Measurements from ENCODE around the gene CEP131. TPM values are rescaled to one million over a fixed set of nuclear protein-coding genes. Genes with fewer than 3 reads are reported as not detected.
"Not testable (repeated sequence)": the region's sequence is repeated elsewhere in the genome, so short reads cannot be mapped to it uniquely, and the experiment has no call there.

Gene CEP131
- total RNA-seq, 2 experiments from 2014 or later, result 13.6 to 20.6 TPM

DNA sequence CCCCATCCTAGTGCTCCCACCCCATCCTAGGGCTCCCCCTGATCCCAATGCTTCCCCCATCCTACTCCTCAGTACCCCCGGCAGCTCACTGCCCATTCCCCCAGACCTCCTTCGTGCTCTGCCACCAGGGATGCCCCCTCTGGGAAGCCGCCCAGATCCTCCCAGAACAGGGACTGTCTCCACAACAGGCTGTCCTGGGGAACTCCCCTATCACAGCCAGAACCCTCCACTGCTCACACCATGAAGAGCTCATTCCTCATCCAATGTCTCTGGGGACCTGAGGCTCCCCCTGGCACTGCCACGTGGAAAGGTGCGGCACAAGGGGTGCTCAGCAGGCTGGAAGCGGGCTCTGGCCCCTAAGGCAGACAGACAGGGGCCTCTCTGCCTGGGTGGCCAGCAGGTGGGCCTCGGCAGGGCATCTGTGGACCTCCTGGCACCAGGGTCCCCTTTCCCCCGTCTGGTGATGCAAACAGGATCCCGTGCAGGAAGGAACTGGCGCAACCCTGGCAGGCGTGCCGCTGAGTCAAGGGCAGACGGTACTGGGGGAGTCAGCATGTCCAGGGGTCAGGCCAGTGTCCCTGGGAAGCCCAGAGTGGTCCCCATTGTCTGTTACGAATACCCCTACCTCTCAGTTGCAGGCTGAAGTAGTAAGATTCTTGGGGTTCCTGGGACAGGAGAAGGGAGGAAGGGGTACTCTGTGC, 72.2 kb downstream of the CEP131 start:
- CTCF ChIA-PET, result interaction anchor here (1.9 kb wide), 1 partner anchor 334 kb away, joined by 5 read pairs; no protein-coding TSS in a partner anchor

DNA sequence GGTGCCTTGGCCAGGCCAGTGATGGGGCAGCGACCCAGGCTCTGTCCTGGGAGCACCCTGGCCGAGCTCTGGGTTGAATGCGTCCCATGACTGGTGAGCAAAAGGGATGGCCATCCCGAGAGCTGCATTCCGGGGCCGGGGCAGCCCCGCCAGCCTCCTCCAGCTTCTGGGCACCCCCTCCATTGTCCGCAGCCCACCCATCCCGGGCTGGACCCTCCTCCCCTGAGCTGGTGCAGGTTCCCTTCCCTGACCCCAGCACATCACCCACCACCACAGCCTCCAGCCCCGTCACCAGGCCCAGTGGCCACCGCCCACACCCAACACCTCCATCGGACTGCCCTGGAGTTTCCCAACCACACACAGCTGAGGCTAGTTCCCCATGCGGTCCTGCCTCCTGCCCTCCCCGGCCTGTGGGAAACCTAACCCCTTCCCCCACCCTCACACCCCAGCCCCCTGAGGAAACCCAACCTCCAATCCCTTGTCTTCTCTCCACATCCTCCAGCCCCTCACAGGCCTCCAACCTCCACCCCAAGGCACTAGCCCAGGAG, 73.7 kb downstream of the CEP131 start:
- DNase-seq (no peak), ATAC-seq (no peak)
- no peaks in the 10 kb centered on the region for H3K9me3 Mint-ChIP-seq (ENCODE audit: low read depth)
- no peak overlapping the region for H3K4me3 Mint-ChIP-seq
- CTCF ChIA-PET, result interaction anchor here (1.9 kb wide), 1 partner anchor 335 kb away, joined by 5 read pairs; no protein-coding TSS in a partner anchor
- no peak overlapping the region for H3K27ac Mint-ChIP-seq
- no peaks in the 10 kb centered on the region for H3K36me3 Mint-ChIP-seq
- H3K4me1 Mint-ChIP-seq, result no peaks in the 10 kb centered on the region
- H3K27me3 Mint-ChIP-seq, result peaks cover 2% of the 10 kb centered on the region

More for the DNA sequence above, 72.2 kb downstream of the CEP131 start:
- ATAC-seq (no peak), DNase-seq (no peak)
- Mint-ChIP-seq H3K27me3 (peaks cover 2% of the 10 kb centered on the region), H3K36me3 (no peaks in the 10 kb centered on the region), H3K9me3 (ENCODE audit: low read depth) (no peaks in the 10 kb centered on the region), H3K27ac (no peak overlapping the region), H3K4me3 (no peak overlapping the region), H3K4me1 (no peaks in the 10 kb centered on the region)

DNA sequence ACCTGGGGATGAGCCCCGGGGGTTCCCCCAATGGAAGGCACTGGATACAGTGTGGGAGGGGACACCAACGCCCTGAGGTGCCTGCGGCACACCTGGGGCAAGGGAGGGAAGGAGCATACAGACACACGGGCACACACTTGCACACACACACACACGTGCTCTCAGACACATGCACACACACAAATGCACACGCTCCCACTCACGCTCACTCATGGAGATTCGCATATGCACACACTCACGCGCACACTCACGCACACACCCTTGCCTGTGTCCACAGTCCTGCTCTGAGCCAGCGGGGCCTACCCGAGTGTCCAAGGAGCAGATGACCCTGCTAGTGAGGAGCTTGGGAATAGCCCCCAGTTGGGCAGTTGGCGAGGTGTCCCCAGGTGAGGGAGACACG, 74.2 kb downstream of the CEP131 start:
- H3K36me3 Mint-ChIP-seq, result no peaks in the 10 kb centered on the region
- H3K27me3 Mint-ChIP-seq, result peaks cover 2% of the 10 kb centered on the region
- no peak for DNase-seq
- CTCF ChIA-PET, result interaction anchor here (0.6 kb wide), 1 partner anchor 47 kb away, joined by 3 read pairs; no protein-coding TSS in a partner anchor
- no peaks in the 10 kb centered on the region for H3K9me3 Mint-ChIP-seq (ENCODE audit: low read depth)
- H3K4me1 Mint-ChIP-seq, result no peaks in the 10 kb centered on the region
- H3K4me3 Mint-ChIP-seq, result no peak overlapping the region
- no peak for ATAC-seq
- H3K27ac Mint-ChIP-seq, result no peak overlapping the region

DNA sequence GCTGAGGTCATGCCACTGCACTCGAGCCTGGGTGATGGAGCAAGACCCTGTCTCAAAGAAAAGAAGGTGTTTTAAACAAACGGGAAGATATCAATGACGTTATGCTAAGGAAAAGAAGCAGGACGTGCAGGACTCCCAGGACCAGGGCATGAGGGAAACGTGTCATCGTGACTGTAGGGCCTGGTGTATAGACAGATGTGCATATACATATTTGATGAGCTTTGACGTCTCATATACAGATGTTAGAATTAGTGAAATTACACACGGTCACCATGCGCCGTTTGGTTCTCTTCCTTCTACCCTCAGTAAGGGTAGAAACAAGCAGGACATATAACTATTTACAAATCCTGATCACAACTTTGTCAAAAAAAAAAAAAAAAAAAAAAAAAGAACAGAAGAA, 75.1 kb downstream of the CEP131 start:
- ATAC-seq, result no peak

DNA sequence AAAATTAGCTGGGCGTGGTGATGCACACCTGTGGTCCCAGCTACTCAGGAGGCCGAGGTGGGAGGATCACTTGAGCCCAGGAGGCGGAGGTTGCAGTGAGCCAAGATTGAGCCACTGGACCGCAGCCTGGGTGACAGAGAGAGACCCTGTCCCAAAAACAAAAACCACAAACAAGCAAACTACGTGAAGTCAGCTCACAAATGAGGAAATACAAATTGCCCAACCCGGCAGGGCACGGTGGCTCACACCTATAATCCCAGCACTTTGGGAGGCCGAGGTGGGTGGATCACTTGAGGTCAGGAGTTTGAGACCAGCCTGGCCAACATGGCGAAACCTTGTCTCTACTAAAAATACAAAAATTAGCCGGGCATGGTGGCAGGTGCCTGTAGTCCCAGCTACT, 76.6 kb downstream of the CEP131 start:
- not testable (repeated sequence) for H3K9me3 Mint-ChIP-seq (ENCODE audit: low read depth); H3K36me3 Mint-ChIP-seq; H3K4me1 Mint-ChIP-seq; H3K27me3 Mint-ChIP-seq; H3K4me3 Mint-ChIP-seq; DNase-seq; H3K27ac Mint-ChIP-seq; ATAC-seq
- CTCF ChIA-PET, result interaction anchor here (0.7 kb wide), 1 partner anchor 1962 kb away, joined by 4 read pairs; no protein-coding TSS in a partner anchor

More for the DNA sequence above, 75.1 kb downstream of the CEP131 start:
- H3K4me3 Mint-ChIP-seq, result no peak overlapping the region
- H3K36me3 Mint-ChIP-seq, result no peaks in the 10 kb centered on the region
- no peaks in the 10 kb centered on the region for H3K4me1 Mint-ChIP-seq
- peaks cover 2% of the 10 kb centered on the region for H3K27me3 Mint-ChIP-seq
- no peaks in the 10 kb centered on the region for H3K9me3 Mint-ChIP-seq (ENCODE audit: low read depth)
- CTCF ChIA-PET, result interaction anchor here (0.6 kb wide), 1 partner anchor 46 kb away, joined by 3 read pairs; no protein-coding TSS in a partner anchor
- H3K27ac Mint-ChIP-seq, result no peak overlapping the region
- no peak for DNase-seq

DNA sequence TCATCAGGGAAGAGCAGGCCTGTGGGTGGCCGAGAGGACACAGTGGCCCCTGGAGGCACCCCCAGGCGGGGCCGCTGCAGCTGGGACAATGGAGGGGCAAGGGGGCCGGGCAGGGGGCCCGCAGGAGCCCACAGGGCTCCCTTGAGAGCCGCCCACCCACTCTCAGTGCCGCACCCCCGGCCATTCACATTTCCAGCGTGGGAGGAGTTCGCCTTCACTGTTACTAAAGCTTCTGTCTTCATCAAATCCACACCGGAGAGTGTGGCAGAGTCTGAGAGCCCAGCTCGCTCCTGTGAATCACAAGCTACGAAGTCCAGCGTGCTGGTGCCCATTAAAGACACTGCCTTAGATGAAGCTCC, 78.4 kb downstream of the CEP131 start:
- CTCF ChIA-PET, result interaction anchor here (0.7 kb wide), 1 partner anchor 54 kb away, joined by 3 read pairs; no protein-coding TSS in a partner anchor
- peaks cover 2% of the 10 kb centered on the region for H3K27me3 Mint-ChIP-seq
- no peak overlapping the region for H3K4me3 Mint-ChIP-seq
- ATAC-seq, result no peak
- DNase-seq, result no peak
- no peaks in the 10 kb centered on the region for H3K36me3 Mint-ChIP-seq
- H3K9me3 Mint-ChIP-seq (ENCODE audit: low read depth), result no peaks in the 10 kb centered on the region
- no peak overlapping the region for H3K27ac Mint-ChIP-seq
- no peaks in the 10 kb centered on the region for H3K4me1 Mint-ChIP-seq

DNA sequence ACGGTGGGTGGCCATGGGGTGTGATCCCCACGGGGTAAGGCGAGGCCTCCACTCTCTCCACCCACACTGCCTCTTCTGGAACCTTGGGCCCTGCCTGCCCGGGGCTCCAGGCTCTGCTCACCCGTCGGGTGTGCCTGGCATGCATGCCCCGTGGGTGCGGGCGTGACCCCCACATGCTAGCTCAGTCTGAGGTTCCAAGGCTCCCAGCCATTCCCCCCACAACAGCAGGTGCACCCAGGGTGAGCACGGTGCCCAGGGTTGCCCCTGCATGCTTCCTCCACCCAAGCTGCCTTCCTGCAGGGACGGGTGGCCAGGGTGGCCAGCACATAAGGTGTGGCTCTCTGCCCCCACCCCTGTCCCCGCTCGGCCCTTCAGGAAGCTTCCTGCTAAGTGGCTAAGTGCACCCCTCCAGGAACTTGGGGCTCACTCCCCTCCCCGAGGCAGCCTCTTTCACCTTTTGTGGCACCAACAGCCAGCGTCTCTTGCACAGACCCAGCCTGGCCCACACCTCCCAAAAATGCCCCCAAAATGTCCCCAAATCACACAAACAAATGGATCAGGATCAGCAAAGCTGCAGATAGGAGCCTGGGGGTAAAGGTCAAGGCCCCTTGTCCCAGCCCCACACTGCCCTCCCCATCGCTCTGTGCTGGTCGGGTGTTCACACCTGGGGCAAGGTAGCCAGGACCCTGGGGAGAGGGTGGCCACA, 78.9 kb downstream of the CEP131 start:
- H3K27ac Mint-ChIP-seq, result no peak overlapping the region
- H3K4me1 Mint-ChIP-seq, result no peaks in the 10 kb centered on the region
- H3K4me3 Mint-ChIP-seq, result no peak overlapping the region
- no peaks in the 10 kb centered on the region for H3K9me3 Mint-ChIP-seq (ENCODE audit: low read depth)
- CTCF ChIA-PET, result interaction anchor here (0.7 to 1.2 kb wide), 2 partner anchors 11 to 55 kb away, joined by 3 to 4 read pairs; no protein-coding TSS in a partner anchor
- DNase-seq (no peak), ATAC-seq (no peak)
- no peaks in the 10 kb centered on the region for H3K36me3 Mint-ChIP-seq
- H3K27me3 Mint-ChIP-seq, result peaks cover 2% of the 10 kb centered on the region

DNA sequence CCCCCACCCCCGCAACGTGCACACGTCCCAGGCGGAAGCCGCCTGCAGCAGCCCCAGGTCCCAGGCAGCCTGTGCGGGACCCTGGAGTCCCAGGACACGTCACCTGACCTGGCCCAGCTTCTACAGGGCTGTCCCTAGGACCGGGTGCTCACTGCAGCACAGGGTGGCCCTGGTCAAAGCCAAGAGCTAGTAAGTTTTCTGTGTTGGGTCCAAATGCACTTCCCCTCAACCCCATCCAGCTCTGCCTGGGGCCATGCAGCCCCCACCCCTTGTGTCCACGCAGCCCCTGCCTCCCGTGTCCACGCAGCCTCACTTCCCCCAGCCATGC, 79.6 kb downstream of the CEP131 start:
- DNase-seq (no peak), ATAC-seq (no peak)
- no peaks in the 10 kb centered on the region for H3K36me3 Mint-ChIP-seq
- CTCF ChIA-PET, result interaction anchor here (0.6 to 2.0 kb wide), 4 partner anchors 12 to 133 kb away, joined by 3 to 8 read pairs (median 4); partner anchors contain the start of genes CEP131, NDUFAF8 and TEPSIN
- no peak overlapping the region for H3K27ac Mint-ChIP-seq
- H3K27me3 Mint-ChIP-seq, result peaks cover 2% of the 10 kb centered on the region
- H3K9me3 Mint-ChIP-seq (ENCODE audit: low read depth), result peaks cover 6% of the 10 kb centered on the region
- no peaks in the 10 kb centered on the region for H3K4me1 Mint-ChIP-seq
- H3K4me3 Mint-ChIP-seq, result no peak overlapping the region

DNA sequence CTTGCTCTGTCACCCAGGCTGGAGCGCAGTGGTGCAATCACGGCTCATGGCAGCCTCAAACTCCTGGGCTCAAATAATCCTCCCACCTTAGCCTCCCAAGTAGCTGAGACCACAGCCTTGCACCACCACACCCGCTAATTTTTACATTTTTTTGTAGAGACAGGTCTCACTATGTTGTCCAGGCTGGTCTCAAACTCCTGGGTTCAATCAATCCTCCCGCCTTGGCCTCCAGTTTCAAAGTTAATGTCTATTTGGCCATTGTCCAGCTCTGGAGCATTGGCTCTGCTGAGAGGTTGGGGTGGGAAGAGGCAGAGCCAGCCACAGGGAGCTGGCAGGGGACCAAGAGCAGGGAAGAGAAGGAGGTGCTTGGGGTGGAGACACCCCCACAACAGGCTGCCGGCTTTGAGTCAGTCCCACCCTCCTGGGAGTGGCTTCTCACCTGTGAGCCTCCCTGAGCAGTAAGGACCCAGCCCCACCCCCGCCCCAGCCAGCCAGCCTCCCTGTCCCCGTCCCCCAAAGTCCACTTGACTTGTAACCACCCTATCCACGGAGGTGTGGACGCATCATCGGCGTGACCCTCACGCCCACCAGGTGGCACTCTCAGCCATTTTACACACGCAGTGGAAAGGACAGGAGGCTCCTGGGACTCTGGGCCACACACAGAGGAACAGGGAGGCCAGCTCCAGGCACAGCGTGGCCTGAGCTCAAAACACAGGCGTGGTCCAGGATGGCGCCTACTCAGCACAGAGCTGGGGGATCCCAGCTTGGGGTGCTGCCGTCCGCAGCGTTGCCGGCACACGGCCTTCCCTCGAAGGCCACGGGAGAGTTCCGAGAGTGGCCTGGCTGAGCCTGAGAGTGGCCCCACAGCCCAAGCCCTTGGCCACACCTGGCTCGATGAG, 80.2 kb downstream of the CEP131 start:
- DNase-seq (peak; percentile 68), ATAC-seq (peak; percentile 85)
- Mint-ChIP-seq H3K27ac (no peak overlapping the region), H3K4me1 (no peaks in the 10 kb centered on the region), H3K36me3 (no peaks in the 10 kb centered on the region), H3K9me3 (ENCODE audit: low read depth) (peaks cover 12% of the 10 kb centered on the region), H3K27me3 (peaks cover 2% of the 10 kb centered on the region), H3K4me3 (no peak overlapping the region)
- CTCF ChIA-PET, result interaction anchor here (0.6 to 2.0 kb wide), 8 partner anchors 13 to 132 kb away, joined by 3 to 8 read pairs (median 4); partner anchors contain the start of genes CEP131, NDUFAF8 and TEPSIN

DNA sequence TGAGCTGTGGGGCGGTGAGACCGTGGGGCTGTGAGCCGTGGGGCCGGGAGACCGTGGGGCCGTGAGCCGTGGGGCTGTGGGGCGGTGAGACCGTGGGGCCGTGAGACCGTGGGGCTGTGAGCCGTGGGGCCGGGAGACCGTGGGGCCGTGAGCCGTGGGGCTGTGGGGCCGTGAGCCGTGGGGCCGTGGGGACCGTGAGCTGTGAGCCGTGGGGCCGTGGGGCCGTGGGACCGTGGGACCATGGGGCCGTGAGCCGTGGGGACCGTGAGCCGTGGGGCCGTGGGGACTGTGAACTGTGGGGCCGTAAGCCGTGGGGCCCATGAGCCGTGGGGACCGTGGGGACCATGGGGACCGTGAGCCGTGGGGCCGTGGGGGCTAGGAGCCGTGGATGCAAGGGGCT, 82.1 kb downstream of the CEP131 start:
- Mint-ChIP-seq H3K4me1 (no peaks in the 10 kb centered on the region), H3K4me3 (no peak overlapping the region), H3K27ac (no peak overlapping the region), H3K27me3 (peaks cover 2% of the 10 kb centered on the region), H3K9me3 (ENCODE audit: low read depth) (peaks cover 13% of the 10 kb centered on the region), H3K36me3 (no peaks in the 10 kb centered on the region)
- CTCF ChIA-PET, result no interaction called here
- ATAC-seq (no peak), DNase-seq (no peak)

DNA sequence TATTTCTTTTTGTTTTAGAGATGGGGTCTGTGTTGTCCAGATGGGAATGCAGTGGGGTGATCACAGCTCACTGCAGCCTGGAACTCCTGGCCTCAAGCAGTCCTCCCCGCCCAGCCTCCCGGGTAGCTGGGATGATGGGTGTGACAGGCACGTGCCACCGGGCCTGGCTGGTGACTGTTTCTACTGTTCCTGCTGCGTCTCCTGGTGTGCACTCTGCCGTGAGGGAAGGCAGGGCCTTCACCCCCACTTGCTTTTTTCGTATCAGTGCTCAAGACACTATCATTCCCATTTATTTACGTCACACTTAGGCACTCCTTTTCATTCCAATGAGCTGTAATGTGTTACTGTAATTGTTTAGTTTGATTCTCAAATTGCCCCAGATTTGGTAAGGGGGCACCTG, 82.7 kb downstream of the CEP131 start:
- Mint-ChIP-seq H3K4me1 (no peaks in the 10 kb centered on the region), H3K27me3 (peaks cover 2% of the 10 kb centered on the region), H3K36me3 (no peaks in the 10 kb centered on the region), H3K4me3 (no peak overlapping the region), H3K9me3 (ENCODE audit: low read depth) (peaks cover 13% of the 10 kb centered on the region), H3K27ac (no peak overlapping the region)
- no peak for ATAC-seq
- CTCF ChIA-PET, result no interaction called here
- no peak for DNase-seq
